GM21423 (cell line): Measurements from ENCODE around the gene EIPR1.
"Not testable (repeated sequence)": the region's sequence is repeated elsewhere in the genome, so short reads cannot be mapped to it uniquely, and the experiment has no call there.

ENCODE experiments used
- ATAC-seq: cut with Tn5 transposase; IDR thresholded peaks from one replicate; pipeline ENCODE4 v1.9.1; 2021; ENCODE audit warnings: mild to moderate bottlenecking, moderate library complexity; ENCODE audit not compliant: unreplicated experiment

Gene EIPR1

DNA sequence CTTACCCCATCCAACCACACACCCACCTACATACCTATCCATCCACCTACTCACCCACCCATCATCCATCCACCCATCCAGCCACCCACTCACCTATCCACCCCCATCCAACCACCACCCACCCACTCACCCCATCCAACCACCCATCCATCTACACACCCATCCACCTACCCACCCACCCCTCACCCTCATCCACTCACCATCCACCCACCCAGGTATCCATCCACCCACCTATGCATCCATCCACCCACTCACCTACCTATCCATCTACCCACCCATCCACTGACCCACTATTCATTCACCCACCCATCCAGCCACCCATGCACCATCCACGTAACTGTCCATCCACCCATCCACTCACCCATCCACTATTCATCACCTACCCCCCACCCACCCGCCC is 194.8 kb downstream of the EIPR1 start:
- no peak for ATAC-seq

DNA sequence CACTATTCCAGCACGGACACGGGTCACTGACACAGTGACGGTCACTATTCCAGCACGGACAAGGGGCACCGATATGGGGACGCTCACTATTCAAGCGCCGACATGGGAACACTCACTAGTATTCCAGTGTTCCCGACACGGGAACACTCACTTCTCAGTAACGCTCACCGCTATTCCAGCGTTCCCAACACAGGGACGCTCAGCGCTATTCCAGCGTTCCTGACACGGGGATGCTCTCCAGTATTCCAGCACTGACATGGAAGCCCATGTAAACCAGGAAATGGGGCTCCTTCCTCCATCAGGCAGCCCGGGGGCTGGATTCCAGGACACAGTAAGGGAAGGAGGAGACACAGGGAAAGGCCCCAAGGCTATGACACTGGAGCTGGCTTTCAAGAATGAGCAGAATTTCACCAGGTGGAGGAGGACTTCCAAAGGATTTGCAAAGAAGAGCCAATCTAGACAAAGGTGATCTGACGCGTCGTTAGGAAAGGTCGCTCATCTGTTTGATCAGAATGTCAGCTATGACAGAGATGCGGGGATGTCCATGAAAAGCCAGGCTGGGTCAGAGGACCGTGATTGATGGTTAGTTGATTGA is 196.1 kb downstream of the EIPR1 start:
- no peak for ATAC-seq

DNA sequence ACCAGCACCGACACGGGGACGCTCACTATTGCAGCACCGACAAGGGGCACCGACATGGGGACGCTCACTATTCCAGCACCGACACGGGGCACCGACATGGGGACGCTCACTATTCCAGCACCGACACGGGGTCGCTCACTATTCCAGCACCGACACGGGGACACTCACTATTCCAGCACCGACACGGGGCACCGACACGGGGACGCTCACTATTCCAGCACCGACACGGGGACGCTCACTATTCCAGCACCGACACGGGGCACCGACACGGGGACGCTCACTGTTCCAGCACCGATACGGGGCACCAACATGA is 196.8 kb downstream of the EIPR1 start:
- ATAC-seq = not testable (repeated sequence)

DNA sequence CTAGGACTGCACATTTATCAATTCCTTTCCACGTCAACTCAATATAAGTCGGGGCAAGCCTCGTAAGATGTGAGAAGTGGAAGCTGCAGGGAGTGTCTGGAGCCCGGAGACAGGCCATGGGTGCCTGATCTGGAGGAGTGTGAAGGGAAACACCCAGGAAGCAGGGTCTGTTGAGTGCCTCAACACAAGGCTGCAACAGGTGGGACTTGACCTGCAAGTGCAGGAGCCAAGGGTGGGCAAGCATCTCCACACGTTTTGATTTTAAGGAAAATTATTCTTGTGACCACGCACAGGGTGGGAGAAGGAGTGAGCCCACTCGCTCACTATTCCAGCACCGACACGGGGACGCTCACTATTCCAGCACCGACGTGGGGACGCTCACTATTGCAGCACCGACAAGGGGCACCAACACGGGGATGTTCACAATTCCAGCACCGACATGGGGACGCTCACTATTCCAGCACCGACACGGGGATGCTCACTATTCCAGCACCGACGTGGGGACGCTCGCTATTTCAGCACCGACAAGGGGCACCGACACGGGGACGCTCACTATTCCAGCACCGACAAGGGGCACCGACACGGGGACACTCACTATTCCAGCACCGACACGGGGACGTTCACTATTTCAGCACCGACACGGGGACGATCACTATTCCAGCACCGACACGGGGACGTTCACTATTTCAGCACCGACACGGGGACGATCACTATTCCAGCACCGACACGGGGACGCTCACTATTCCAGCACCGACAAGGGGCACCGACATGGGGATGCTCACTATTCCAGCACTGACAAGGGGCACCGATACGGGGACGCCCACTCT is 197.3 kb downstream of the EIPR1 start:
- no peak for ATAC-seq

DNA sequence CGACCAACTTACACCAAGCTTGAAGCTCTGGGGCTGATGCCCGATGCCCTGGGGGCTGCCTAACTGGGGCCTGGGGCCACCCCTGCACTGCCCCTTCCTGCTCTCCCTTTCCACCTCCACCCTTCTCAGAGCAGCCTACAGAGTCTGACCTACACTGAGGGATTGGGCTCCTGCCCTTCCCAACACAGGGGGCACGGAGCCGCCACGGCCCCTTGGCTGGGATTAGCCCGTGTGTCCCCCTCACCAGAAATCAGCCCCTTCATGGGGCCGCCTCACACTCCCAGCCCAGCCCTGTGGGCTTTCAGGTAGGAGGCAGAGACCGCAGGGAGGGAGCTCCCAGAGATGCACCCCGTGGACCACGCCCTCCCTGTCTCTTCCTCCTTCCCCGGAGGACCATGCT is 198.0 kb downstream of the EIPR1 start:
- no peak for ATAC-seq

DNA sequence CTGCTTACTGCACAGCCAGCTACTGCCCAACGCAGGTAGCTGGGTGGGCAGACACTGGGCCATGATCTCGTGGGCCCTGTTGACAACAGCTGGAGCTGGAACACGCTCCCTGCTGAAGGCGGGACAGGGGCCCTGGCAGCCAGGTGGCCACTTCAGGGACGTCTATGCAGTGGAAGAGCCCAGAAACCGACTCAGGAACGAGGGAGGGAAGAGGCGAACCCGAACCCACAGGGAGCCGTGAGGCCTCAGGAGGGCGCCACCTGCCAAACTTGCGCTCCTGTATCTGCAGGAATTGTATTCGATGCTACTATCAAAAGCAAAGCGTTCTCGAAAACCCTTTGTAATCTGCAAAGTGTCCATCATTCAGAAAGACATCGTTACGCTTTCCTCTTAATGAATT is 198.4 kb downstream of the EIPR1 start:
- no peak for ATAC-seq

DNA sequence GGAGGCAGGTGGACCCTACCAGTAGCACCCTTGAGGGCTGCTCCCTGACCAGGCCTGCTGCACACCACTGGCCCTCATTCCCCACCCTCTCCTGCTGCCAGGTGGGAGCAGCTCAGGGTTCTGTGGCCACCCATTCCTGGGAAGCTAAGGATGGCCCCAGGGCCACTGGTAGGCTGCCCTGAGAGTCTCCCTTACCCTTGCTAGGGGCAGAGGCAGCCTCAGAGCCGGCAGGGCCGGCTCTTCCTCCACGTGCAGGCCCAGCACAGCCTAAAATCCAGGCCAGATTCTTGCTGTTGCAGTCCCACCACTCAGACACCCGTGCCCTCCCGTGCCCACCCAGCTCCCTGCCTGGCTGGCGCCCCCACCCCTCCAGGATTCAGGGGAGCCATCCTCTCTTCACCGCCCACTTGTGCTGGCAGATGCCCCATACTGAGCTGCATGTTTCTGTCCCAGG is 199.0 kb downstream of the EIPR1 start:
- no peak for ATAC-seq

DNA sequence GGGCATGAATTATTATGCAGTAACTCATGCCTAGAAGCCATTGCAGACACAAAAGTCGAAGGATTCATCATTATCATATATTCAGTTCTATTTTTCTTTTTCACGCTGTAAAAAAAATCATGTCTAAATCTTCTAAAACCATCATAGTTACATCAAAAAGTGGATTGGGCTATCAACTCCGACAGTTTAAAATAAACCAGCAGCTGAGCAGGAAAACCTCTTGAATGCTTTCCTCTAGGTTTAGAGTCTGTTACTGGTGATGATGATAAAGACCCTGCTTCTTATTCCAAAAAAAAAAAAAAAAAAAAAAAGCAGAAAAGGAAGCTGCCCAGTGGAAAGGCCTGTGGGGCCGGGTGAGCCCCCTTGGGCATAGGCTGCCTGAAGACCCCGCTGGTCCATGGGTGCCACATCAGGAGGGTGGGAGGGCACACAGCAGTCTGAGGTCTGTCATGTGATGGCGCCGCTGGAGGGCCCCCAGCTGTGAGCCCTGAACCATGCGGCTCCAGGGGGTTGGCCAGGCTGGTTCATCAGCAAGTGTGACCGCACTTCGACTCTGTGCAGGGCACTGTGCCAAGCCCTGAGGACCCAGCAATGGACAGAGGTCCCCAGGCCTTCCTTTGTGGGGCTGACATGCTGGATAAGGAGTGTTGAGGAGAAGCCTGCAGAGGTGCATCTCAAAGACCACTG is 199.6 kb downstream of the EIPR1 start:
- ATAC-seq = no peak

DNA sequence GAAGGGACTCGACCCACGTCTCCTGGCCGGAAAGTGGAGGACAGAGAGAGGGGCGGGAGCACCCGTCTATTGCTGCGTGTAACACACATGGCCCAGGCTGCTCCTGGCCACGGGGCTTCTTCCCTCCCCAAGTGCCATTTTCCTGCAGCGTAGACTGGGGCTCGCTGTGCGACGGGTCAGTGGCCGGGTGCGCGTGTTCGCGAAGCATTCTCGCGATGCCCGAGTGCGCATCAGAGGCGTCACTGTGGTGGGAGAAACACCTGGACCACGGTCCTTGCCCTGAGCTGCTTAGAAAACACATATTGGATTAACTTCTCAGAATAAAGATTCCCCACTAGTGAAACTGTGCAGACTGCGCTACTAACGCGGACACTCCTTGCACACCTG is 200.8 kb downstream of the EIPR1 start:
- no peak for ATAC-seq

DNA sequence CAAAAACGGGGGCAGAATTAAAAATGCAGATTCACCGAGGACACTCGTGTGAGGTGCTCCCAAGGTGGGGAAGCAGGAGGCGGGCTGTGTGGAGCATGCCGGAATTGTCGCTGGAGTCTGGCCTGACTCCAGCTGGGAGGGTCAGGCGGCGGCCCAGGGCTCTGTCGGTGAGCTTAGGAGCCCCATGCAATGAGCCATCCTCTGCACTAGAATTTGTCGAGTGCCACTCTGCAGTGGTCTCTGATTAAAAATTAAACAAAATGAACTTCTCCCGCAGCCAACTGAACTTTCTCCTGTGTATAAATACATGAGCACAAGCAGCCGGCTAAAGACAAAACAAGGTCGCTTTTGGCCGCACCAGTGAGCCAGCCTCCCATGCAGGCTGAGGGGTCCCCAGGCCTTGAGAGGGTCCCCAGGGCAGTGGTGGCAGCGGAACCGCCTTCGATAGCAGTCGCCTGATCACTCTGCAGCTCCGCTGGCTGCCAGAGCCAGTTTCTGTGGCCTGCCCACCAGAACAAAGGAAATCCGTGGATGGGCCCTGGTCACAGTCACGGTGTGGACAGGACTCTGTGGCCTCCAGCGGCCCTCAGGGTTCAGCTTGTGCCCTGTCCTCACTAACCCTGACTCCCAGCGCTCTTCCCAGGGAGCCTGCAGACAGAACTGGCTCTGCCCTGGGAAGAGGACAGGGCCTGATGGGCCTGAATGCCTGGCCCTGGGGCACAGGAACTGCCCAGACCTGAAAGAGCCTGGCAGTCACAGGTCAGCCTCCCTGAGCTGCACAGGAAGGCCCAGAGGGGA is 201.3 kb downstream of the EIPR1 start:
- no peak for ATAC-seq

DNA sequence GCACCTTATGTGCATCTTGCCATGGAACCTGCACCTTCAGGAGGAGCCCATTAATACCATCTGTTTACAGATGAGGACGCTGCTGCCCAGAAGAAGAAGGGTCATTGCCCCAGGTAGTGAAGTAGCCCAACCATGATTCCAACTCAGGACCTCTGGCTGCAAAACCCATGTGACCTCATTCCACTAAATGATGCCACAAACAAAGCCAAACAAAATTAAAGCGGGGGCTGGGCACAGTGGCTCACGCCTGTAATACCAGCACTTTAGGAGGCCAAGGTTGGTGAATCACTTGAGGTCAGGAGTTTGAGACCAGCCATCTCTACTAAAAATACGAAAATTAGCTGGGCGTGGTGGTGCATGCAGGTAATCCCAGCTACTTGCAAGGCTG is 202.1 kb downstream of the EIPR1 start:
- ATAC-seq = no peak

DNA sequence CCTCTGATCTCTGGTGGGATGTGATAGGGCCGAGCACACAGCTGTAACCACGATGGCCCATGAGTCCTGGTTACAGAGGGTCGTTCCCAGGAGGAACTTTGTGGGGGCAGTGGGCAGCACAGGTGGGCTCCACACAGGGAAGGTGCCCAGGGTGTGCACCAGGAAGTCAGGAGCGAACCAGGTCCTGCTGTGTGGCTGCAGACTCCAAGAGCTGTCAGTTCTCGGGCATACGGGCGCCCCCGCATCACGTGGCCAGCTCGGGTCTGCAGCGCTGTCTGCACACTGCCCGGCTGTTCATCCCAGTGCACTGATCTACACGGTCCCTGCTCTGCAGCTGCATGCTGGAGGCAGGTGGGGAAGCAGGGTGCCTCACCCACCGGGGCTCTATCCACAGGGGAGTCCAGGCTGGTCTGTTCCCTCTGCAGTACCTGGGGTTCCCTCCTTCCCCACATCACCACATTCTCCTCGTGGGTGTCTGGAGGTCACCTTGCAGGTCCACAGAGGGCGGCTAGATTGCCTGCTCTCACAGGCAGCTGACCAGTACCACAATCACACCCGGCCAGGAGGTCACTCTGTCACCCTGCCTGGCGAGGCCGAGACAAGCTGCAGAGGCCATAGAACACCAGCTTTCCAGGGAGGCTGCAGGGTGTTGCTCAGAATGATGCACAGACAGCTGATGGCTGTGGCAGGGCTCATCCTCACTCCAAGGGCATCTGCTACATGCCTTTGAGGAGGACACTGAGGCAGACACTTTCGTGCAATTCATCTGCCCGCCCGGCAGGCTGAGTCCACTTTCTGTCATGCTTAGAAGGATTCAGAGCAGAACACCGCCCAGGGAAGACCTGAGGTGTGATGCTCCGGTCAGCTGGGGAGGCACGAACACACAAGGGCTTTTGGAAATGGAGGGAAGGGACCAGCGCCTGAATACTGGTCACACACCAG is 202.7 kb downstream of the EIPR1 start:
- no peak for ATAC-seq

DNA sequence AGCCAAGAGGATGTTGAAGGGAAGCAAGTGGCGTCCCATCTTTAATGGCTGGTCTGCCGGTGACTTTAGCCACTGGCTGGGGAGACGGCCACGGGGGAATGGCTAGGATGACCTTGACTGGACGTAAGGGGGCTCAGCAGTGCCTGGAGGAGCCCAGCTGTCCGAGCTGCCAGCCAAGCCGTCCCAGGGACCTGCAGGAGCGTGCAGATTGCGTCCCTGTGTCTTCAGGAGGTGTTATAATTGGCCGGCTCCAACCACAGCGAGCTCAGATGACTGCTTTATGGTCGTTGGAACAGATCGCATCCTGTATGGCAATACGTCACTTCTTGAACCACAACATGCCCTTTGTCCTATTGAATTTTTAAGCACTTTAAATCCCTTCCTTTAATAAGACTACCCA is 204.6 kb downstream of the EIPR1 start:
- no peak for ATAC-seq

DNA sequence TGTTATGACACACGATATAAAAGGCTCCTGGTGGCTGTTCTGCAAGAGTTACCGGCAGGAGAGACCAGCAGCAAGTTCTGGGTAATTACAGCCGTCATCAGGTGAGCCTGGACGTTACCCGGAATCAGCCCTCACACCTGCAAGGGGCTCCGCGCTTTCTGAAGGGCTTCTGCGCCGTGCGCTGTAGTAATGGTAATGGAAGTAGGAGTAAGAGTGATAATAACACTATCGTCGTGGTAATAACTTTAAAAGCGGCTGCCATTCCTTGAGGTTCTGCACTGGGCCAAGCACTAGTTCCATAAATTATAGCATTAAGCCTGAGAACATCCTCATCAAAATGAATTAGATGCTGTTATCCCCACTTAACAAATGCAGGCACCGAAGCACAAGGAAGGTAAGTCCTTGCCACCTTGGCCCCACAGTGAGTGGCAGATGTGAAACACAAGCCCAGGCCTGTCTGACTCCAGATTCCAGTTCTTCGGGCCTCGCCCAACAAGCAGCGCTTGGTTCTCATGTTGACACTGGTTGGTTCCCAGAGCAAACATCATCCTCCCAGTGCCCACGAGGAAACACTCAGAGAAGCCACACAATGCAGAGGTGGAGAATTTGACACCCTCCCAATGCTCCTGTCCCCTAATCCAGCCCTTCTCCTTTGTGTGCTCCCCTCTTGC is 205.2 kb downstream of the EIPR1 start:
- ATAC-seq = no peak

DNA sequence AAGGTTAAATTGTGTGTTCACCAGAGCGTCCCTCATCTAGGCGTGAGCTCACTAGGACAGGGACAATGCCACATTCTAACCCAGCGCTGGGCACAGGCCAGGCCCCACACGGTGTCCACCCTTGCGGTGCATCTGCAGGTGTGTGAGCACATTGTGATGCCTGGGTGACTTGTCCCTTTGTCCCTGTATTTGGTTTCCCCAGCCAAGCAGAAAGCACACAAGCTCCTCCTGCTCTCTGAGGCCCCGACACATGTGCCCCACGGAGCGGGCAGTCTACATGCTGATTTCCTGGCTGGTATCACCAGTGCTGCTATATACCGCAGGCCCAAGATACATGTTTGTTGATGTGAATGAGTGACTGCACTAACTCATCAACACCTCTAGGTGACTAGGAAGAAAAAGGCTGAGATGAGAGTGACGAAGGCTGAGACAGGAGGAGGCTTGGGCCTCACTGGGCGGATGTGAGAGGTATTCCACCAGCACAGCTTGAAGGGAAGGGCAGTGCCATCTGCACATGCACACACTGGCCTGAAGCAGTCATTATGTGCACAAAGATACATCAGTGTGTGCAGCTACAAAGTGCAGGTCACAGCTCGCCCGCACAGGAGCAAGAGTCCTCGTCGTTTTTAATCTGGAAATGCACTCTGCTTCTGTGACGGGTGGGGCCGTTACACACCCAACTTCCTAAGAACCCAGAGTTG is 205.9 kb downstream of the EIPR1 start:
- no peak for ATAC-seq

DNA sequence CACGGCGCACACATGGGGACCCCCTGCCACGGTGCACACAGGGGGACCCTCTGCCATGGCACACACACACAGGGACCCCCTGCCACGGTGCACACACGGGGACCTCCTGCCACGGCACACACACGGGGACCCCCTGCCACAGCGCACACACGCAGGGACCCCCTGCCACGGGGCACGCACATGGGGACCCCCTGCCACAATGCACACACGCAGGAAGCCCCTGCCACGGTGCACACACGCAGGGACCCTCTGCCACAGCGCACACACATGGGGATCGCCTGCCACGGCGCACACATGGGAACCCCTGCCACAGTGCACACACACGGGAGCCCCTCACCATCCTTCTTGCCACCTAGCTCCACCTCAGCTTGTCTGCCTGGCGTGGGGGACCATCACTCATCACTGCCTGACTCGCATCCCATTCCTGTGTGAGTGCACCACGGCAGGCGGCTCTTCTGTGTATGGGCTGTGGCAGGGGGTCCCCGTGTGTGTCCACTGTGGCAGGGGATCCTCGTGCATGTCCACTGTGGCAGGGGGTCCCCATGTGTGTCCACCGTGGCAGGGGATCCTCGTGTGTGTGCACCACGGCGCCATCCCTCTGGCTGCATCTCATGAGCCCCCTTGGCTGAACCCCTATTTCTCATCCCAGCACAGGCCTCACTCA is 206.7 kb downstream of the EIPR1 start:
- ATAC-seq = no peak

DNA sequence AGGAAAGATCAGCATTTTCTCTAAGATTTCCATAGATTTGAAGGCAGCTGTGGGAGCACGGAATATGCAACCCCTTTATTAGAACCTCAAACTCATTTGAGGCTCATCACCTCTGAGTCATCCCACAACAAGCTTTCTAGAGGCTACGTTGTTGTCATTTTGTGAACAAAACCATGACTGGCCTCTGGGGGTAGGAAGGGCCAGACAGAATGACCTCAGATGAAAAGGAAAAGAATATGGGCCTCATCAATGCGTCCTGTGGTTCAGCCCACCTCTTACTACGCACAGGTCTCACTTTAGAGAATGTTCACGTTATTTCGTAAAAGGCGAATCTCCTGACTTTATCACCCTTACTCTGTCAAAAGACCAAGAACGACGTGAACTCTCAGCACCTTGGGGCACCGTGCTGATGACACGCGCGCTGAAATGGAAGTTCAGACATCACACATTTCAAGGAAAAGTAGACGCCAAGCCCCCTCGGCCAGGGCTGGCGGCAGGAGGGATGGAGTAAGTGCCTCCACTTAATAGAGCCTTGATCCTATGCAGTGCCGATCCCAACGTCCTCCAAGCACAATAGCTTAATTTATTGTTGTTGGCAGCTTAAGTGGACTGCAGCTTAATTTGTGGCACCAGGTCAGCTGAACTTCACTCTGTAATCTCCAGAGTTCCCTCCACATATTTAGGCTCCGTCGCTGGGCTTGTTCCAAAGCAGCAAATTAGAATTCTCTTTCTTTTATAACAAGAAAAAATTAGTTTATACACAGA is 208.3 kb downstream of the EIPR1 start:
- peak; percentile 50 for ATAC-seq
